GM23338 (cell line): Measurements from ENCODE around the gene TRIM52. TPM values are rescaled to one million over a fixed set of nuclear protein-coding genes. Genes with fewer than 3 reads are reported as not detected.
A peak's percentile ranks its signal among the peaks of the same experiment; 100 is the strongest.

Experiments
- ATAC-seq: fragments of 200-7000 bp; cut with Tn5 transposase; 3 replicates; pipeline ENCODE4 v1.9.1; 2020
- DNase-seq: peaks from one replicate; pipeline ENCODE4 v3.0.0-alpha.2; 2015; ENCODE audit warnings: low spot score
- H2AFZ ChIP-seq: fragments of 200-600 bp; sonication (generic); 2 replicates; pipeline ENCODE4 v1.8.0; 2016; ENCODE audit warnings: antibody characterized with exemption, mild to moderate bottlenecking, moderate library complexity
- H3F3A ChIP-seq: fragments of 200-600 bp; sonication (generic); replicated peaks from 2 replicates; pipeline ENCODE4 v1.8.0; 2017; ENCODE audit warnings: antibody characterized with exemption, mixed run types, low read depth
- H3K27ac ChIP-seq: fragments of 200-600 bp; sonication (generic); 2 replicates; pipeline ENCODE4 v1.6.1; 2016; ENCODE audit warnings: low read depth
- H3K27me3 ChIP-seq: fragments of 200-600 bp; sonication (generic); 2 replicates; pipeline ENCODE4 v1.8.0; 2016; ENCODE audit warnings: mild to moderate bottlenecking, mixed run types, moderate library complexity; ENCODE audit not compliant: insufficient read depth
- H3K36me3 ChIP-seq: fragments of 200-600 bp; sonication (generic); 2 replicates; pipeline ENCODE4 v1.8.0; 2016; ENCODE audit warnings: mild to moderate bottlenecking; ENCODE audit not compliant: insufficient read depth
- H3K4me1 ChIP-seq: fragments of 200-600 bp; sonication (generic); 2 replicates; pipeline ENCODE4 v1.8.0; 2016; ENCODE audit warnings: mild to moderate bottlenecking, moderate library complexity; ENCODE audit not compliant: insufficient read depth
- H3K4me2 ChIP-seq: fragments of 200-600 bp; sonication (generic); 2 replicates; pipeline ENCODE4 v1.7.1; 2017; ENCODE audit warnings: mixed run types
- H3K4me3 ChIP-seq: fragments of 200-600 bp; sonication (generic); 2 replicates; pipeline ENCODE4 v1.6.1; 2016; ENCODE audit warnings: mixed run types
- H3K79me2 ChIP-seq: fragments of 200-600 bp; sonication (generic); replicated peaks from 2 replicates; pipeline ENCODE4 v1.8.0; 2017; ENCODE audit warnings: mild to moderate bottlenecking; ENCODE audit not compliant: insufficient read depth
- H3K9me2 ChIP-seq: fragments of 200-600 bp; sonication (generic); 2 replicates; pipeline ENCODE4 v1.8.0; 2017; ENCODE audit not compliant: insufficient read depth
- H4K20me1 ChIP-seq: fragments of 200-600 bp; sonication (generic); replicated peaks from 2 replicates; pipeline ENCODE4 v1.8.0; 2017; ENCODE audit warnings: mild to moderate bottlenecking; ENCODE audit not compliant: insufficient read depth
- H3K27ac Mint-ChIP-seq: 2 replicates; pipeline ENCODE4 v1.8.0; 2020; ENCODE audit warnings: inconsistent platforms, mild to moderate bottlenecking, moderate library complexity, mixed read lengths
- H3K27me3 Mint-ChIP-seq: 3 replicates; pipeline ENCODE4 v1.8.0; 2022; ENCODE audit warnings: low read depth, mild to moderate bottlenecking, moderate library complexity, mixed read lengths, inconsistent platforms; ENCODE audit not compliant: insufficient read depth, poor library complexity
- H3K36me3 Mint-ChIP-seq: 3 replicates; pipeline ENCODE4 v1.8.0; 2021; ENCODE audit warnings: low read depth, mild to moderate bottlenecking, inconsistent platforms, moderate library complexity, mixed read lengths
- H3K4me1 Mint-ChIP-seq: 3 replicates; pipeline ENCODE4 v1.8.0; 2020; ENCODE audit warnings: mild to moderate bottlenecking, inconsistent platforms, mixed read lengths
- H3K4me3 Mint-ChIP-seq: 3 replicates; pipeline ENCODE4 v1.8.0; 2021; ENCODE audit warnings: moderate library complexity, mild to moderate bottlenecking, inconsistent platforms, mixed read lengths
- H3K9me3 Mint-ChIP-seq: 3 replicates; pipeline ENCODE4 v1.8.0; 2020; ENCODE audit warnings: moderate library complexity, mild to moderate bottlenecking, inconsistent platforms, mixed read lengths
- CREB1 ChIP-seq: fragments of 250-450 bp; sonication (Bioruptor Pico); IDR thresholded peaks from 2 replicates; pipeline ENCODE4 v1.5.0; 2020; ENCODE audit warnings: low read depth, mild to moderate bottlenecking, moderate library complexity
- EZH2phosphoT487 ChIP-seq: fragments of 200-600 bp; sonication (generic); IDR thresholded peaks from one replicate; pipeline ENCODE4 v1.8.1; 2018; ENCODE audit warnings: antibody characterized with exemption; ENCODE audit not compliant: unreplicated experiment
- JUNB ChIP-seq: IDR thresholded peaks from one replicate; pipeline ENCODE4 v1.6.1; 2016; ENCODE audit warnings: antibody characterized with exemption; ENCODE audit not compliant: unreplicated experiment
- NANOG ChIP-seq: IDR thresholded peaks from 2 replicates; pipeline ENCODE4 v1.6.1; 2016; ENCODE audit warnings: antibody characterized with exemption, borderline replicate concordance
- REST ChIP-seq: IDR thresholded peaks from one replicate; pipeline ENCODE4 v1.6.1; 2018; ENCODE audit warnings: antibody characterized with exemption; ENCODE audit not compliant: unreplicated experiment
- ZNF331 ChIP-seq: fragments of 250-450 bp; sonication (Bioruptor Pico); IDR thresholded peaks from 2 replicates; pipeline ENCODE4 v1.5.0; 2020; ENCODE audit warnings: low read depth, mild to moderate bottlenecking, moderate library complexity
- polyA plus RNA-seq: library from polyadenylated mRNA; unstranded; fragments of >200 nt; fragmentation: Nextera tagmentation; extraction: Ambion mirVana; gene quantifications from 2 replicates; pipeline ENCODE4 v1.2.1, GENCODE V29; 2016
- total RNA-seq: library from RNA; depleted of rRNA; stranded (reverse); fragments of >200 nt; shearing (Covaris generic); gene quantifications from 2 replicates; pipeline ENCODE4 v1.2.3, GENCODE V29; 2014
- TF ChIP-seq, protein P1 (sequence below): IDR thresholded peaks from 2 replicates; pipeline ENCODE4 v1.6.1; 2016; ENCODE audit warnings: antibody characterized with exemption
- TF ChIP-seq, protein P2 (sequence below): fragments of 250-450 bp; sonication (Bioruptor Pico); IDR thresholded peaks from 2 replicates; pipeline ENCODE4 v1.5.0; 2020; ENCODE audit warnings: mild to moderate bottlenecking, moderate library complexity
- TF ChIP-seq, protein P3 (sequence below), 2 experiments: fragments of 200-600 bp in 1 of 2; sonication (generic) in 1 of 2; conservative IDR thresholded peaks; 2 replicates each; pipeline versions ENCODE4 v1.5.1 to v1.6.1; 2016 to 2017; ENCODE audit warnings: antibody characterized with exemption in 2 of 2, low read depth in 2 of 2, mild to moderate bottlenecking in 2 of 2, moderate library complexity in 1 of 2

The TRIM52 gene
- total and polyA plus RNA-seq, 2 experiments from 2014 or later, result 6.2 to 8.1 TPM

DNA sequence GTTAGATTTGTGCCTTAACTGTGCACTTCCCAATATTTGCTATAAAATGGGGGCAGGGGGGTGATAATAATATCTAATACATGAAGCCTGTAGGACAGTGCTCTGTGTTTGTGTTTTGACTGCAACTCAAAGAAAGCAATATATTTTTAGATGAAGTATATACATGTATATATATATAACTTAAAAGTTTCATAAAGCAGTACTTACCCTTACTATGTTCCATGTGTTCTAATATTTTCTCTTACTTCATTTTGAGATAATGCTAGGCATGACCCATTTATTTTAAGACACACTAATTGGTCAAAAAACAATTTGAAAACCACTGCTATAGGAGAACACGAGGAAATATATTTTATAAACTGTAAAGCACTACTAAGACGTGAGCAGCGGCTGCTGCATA lies 2.4 kb downstream of the TRIM52 start:
- Mint-ChIP-seq H3K9me3 (no peaks in the 10 kb centered on the region), H3K27ac (no peak overlapping the region), H3K4me3 (peak overlapping the region; percentile 90)

More for the DNA sequence above, 2.4 kb downstream of the TRIM52 start:
- Histone ChIP-seq H3F3A (peaks cover 22% of the 10 kb centered on the region), H3K4me3 (peak overlapping the region; percentile 99), H3K36me3 (peaks cover 19% of the 10 kb centered on the region), H3K27ac (no peak overlapping the region), H2AFZ (no peak overlapping the region), H3K79me2 (peaks cover 80% of the 10 kb centered on the region), H3K4me1 (peaks cover 17% of the 10 kb centered on the region), H3K9me2 (no peaks in the 10 kb centered on the region), H3K4me2 (peak overlapping the region; percentile 100), H4K20me1 (peaks cover 33% of the 10 kb centered on the region), H3K27me3 (no peaks in the 10 kb centered on the region)
- no peak for DNase-seq
- Mint-ChIP-seq H3K36me3 (peaks cover 35% of the 10 kb centered on the region), H3K27me3 (peaks cover 11% of the 10 kb centered on the region), H3K4me1 (peaks cover 17% of the 10 kb centered on the region)
- no peak for ATAC-seq
- TF ChIP-seq ZNF331 (CRISPR knock-in tag) (no peak), CREB1 (no peak), JUNB (no peak), NANOG (no peak), EZH2phosphoT487 (no peak), REST (no peak)
- TF ChIP-seq, protein P1, sequence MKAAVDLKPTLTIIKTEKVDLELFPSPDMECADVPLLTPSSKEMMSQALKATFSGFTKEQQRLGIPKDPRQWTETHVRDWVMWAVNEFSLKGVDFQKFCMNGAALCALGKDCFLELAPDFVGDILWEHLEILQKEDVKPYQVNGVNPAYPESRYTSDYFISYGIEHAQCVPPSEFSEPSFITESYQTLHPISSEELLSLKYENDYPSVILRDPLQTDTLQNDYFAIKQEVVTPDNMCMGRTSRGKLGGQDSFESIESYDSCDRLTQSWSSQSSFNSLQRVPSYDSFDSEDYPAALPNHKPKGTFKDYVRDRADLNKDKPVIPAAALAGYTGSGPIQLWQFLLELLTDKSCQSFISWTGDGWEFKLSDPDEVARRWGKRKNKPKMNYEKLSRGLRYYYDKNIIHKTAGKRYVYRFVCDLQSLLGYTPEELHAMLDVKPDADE, result no peak
- TF ChIP-seq, protein P2, sequence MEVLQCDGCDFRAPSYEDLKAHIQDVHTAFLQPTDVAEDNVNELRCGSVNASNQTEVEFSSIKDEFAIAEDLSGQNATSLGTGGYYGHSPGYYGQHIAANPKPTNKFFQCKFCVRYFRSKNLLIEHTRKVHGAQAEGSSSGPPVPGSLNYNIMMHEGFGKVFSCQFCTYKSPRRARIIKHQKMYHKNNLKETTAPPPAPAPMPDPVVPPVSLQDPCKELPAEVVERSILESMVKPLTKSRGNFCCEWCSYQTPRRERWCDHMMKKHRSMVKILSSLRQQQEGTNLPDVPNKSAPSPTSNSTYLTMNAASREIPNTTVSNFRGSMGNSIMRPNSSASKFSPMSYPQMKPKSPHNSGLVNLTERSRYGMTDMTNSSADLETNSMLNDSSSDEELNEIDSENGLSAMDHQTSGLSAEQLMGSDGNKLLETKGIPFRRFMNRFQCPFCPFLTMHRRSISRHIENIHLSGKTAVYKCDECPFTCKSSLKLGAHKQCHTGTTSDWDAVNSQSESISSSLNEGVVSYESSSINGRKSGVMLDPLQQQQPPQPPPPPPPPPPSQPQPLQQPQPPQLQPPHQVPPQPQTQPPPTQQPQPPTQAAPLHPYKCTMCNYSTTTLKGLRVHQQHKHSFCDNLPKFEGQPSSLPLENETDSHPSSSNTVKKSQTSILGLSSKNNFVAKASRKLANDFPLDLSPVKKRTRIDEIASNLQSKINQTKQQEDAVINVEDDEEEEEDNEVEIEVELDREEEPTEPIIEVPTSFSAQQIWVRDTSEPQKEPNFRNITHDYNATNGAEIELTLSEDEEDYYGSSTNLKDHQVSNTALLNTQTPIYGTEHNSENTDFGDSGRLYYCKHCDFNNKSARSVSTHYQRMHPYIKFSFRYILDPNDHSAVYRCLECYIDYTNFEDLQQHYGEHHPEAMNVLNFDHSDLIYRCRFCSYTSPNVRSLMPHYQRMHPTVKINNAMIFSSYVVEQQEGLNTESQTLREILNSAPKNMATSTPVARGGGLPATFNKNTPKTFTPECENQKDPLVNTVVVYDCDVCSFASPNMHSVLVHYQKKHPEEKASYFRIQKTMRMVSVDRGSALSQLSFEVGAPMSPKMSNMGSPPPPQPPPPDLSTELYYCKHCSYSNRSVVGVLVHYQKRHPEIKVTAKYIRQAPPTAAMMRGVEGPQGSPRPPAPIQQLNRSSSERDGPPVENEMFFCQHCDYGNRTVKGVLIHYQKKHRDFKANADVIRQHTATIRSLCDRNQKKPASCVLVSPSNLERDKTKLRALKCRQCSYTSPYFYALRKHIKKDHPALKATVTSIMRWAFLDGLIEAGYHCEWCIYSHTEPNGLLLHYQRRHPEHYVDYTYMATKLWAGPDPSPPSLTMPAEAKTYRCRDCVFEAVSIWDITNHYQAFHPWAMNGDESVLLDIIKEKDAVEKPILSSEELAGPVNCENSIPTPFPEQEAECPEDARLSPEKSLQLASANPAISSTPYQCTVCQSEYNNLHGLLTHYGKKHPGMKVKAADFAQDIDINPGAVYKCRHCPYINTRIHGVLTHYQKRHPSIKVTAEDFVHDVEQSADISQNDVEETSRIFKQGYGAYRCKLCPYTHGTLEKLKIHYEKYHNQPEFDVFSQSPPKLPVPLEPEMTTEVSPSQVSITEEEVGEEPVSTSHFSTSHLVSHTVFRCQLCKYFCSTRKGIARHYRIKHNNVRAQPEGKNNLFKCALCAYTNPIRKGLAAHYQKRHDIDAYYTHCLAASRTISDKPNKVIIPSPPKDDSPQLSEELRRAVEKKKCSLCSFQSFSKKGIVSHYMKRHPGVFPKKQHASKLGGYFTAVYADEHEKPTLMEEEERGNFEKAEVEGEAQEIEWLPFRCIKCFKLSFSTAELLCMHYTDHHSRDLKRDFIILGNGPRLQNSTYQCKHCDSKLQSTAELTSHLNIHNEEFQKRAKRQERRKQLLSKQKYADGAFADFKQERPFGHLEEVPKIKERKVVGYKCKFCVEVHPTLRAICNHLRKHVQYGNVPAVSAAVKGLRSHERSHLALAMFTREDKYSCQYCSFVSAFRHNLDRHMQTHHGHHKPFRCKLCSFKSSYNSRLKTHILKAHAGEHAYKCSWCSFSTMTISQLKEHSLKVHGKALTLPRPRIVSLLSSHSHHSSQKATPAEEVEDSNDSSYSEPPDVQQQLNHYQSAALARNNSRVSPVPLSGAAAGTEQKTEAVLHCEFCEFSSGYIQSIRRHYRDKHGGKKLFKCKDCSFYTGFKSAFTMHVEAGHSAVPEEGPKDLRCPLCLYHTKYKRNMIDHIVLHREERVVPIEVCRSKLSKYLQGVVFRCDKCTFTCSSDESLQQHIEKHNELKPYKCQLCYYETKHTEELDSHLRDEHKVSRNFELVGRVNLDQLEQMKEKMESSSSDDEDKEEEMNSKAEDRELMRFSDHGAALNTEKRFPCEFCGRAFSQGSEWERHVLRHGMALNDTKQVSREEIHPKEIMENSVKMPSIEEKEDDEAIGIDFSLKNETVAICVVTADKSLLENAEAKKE (CRISPR knock-in tag), result no peak
- TF ChIP-seq, protein P3, sequence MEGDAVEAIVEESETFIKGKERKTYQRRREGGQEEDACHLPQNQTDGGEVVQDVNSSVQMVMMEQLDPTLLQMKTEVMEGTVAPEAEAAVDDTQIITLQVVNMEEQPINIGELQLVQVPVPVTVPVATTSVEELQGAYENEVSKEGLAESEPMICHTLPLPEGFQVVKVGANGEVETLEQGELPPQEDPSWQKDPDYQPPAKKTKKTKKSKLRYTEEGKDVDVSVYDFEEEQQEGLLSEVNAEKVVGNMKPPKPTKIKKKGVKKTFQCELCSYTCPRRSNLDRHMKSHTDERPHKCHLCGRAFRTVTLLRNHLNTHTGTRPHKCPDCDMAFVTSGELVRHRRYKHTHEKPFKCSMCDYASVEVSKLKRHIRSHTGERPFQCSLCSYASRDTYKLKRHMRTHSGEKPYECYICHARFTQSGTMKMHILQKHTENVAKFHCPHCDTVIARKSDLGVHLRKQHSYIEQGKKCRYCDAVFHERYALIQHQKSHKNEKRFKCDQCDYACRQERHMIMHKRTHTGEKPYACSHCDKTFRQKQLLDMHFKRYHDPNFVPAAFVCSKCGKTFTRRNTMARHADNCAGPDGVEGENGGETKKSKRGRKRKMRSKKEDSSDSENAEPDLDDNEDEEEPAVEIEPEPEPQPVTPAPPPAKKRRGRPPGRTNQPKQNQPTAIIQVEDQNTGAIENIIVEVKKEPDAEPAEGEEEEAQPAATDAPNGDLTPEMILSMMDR (conservative IDR thresholded peaks at IDR 0.05; ENCODE audit: low read depth in 2 of 2), result no peak
